GM23338 (cell line): ENCODE results near the gene OSER1. TPM values are rescaled to one million over a fixed set of nuclear protein-coding genes. Genes with fewer than 3 reads are reported as not detected.

ENCODE experiments used
- ATAC-seq: fragments of 200-7000 bp; cut with Tn5 transposase; 3 replicates; pipeline ENCODE4 v1.9.1; 2020
- DNase-seq: peaks from one replicate; pipeline ENCODE4 v3.0.0-alpha.2; 2015; ENCODE audit warnings: low spot score
- H2AFZ ChIP-seq: fragments of 200-600 bp; sonication (generic); 2 replicates; pipeline ENCODE4 v1.8.0; 2016; ENCODE audit warnings: antibody characterized with exemption, mild to moderate bottlenecking, moderate library complexity
- H3F3A ChIP-seq: fragments of 200-600 bp; sonication (generic); replicated peaks from 2 replicates; pipeline ENCODE4 v1.8.0; 2017; ENCODE audit warnings: antibody characterized with exemption, mixed run types, low read depth
- H3K27ac ChIP-seq: fragments of 200-600 bp; sonication (generic); 2 replicates; pipeline ENCODE4 v1.6.1; 2016; ENCODE audit warnings: low read depth
- H3K27me3 ChIP-seq: fragments of 200-600 bp; sonication (generic); 2 replicates; pipeline ENCODE4 v1.8.0; 2016; ENCODE audit warnings: mild to moderate bottlenecking, mixed run types, moderate library complexity; ENCODE audit not compliant: insufficient read depth
- H3K36me3 ChIP-seq: fragments of 200-600 bp; sonication (generic); 2 replicates; pipeline ENCODE4 v1.8.0; 2016; ENCODE audit warnings: mild to moderate bottlenecking; ENCODE audit not compliant: insufficient read depth
- H3K4me1 ChIP-seq: fragments of 200-600 bp; sonication (generic); 2 replicates; pipeline ENCODE4 v1.8.0; 2016; ENCODE audit warnings: mild to moderate bottlenecking, moderate library complexity; ENCODE audit not compliant: insufficient read depth
- H3K4me2 ChIP-seq: fragments of 200-600 bp; sonication (generic); 2 replicates; pipeline ENCODE4 v1.7.1; 2017; ENCODE audit warnings: mixed run types
- H3K4me3 ChIP-seq: fragments of 200-600 bp; sonication (generic); 2 replicates; pipeline ENCODE4 v1.6.1; 2016; ENCODE audit warnings: mixed run types
- H3K79me2 ChIP-seq: fragments of 200-600 bp; sonication (generic); replicated peaks from 2 replicates; pipeline ENCODE4 v1.8.0; 2017; ENCODE audit warnings: mild to moderate bottlenecking; ENCODE audit not compliant: insufficient read depth
- H3K9me2 ChIP-seq: fragments of 200-600 bp; sonication (generic); 2 replicates; pipeline ENCODE4 v1.8.0; 2017; ENCODE audit not compliant: insufficient read depth
- H4K20me1 ChIP-seq: fragments of 200-600 bp; sonication (generic); replicated peaks from 2 replicates; pipeline ENCODE4 v1.8.0; 2017; ENCODE audit warnings: mild to moderate bottlenecking; ENCODE audit not compliant: insufficient read depth
- H3K27ac Mint-ChIP-seq: 2 replicates; pipeline ENCODE4 v1.8.0; 2020; ENCODE audit warnings: inconsistent platforms, mild to moderate bottlenecking, moderate library complexity, mixed read lengths
- H3K27me3 Mint-ChIP-seq: 3 replicates; pipeline ENCODE4 v1.8.0; 2022; ENCODE audit warnings: low read depth, mild to moderate bottlenecking, moderate library complexity, mixed read lengths, inconsistent platforms; ENCODE audit not compliant: insufficient read depth, poor library complexity
- H3K36me3 Mint-ChIP-seq: 3 replicates; pipeline ENCODE4 v1.8.0; 2021; ENCODE audit warnings: low read depth, mild to moderate bottlenecking, inconsistent platforms, moderate library complexity, mixed read lengths
- H3K4me1 Mint-ChIP-seq: 3 replicates; pipeline ENCODE4 v1.8.0; 2020; ENCODE audit warnings: mild to moderate bottlenecking, inconsistent platforms, mixed read lengths
- H3K4me3 Mint-ChIP-seq: 3 replicates; pipeline ENCODE4 v1.8.0; 2021; ENCODE audit warnings: moderate library complexity, mild to moderate bottlenecking, inconsistent platforms, mixed read lengths
- H3K9me3 Mint-ChIP-seq: 3 replicates; pipeline ENCODE4 v1.8.0; 2020; ENCODE audit warnings: moderate library complexity, mild to moderate bottlenecking, inconsistent platforms, mixed read lengths
- ETS1 ChIP-seq: IDR thresholded peaks from 2 replicates; pipeline ENCODE4 v1.6.1; 2016; ENCODE audit warnings: antibody characterized with exemption
- NANOG ChIP-seq: IDR thresholded peaks from 2 replicates; pipeline ENCODE4 v1.6.1; 2016; ENCODE audit warnings: antibody characterized with exemption, borderline replicate concordance
- POLR2AphosphoS5 ChIP-seq: IDR thresholded peaks from 2 replicates; pipeline ENCODE4 v1.6.1; 2016; ENCODE audit warnings: antibody characterized with exemption, low read depth
- REST ChIP-seq: IDR thresholded peaks from one replicate; pipeline ENCODE4 v1.6.1; 2018; ENCODE audit warnings: antibody characterized with exemption; ENCODE audit not compliant: unreplicated experiment
- STAT1 ChIP-seq: IDR thresholded peaks from one replicate; pipeline ENCODE4 v1.6.1; 2016; ENCODE audit warnings: antibody characterized with exemption; ENCODE audit not compliant: unreplicated experiment
- ZNF331 ChIP-seq: fragments of 250-450 bp; sonication (Bioruptor Pico); IDR thresholded peaks from 2 replicates; pipeline ENCODE4 v1.5.0; 2020; ENCODE audit warnings: low read depth, mild to moderate bottlenecking, moderate library complexity
- ZNF462 ChIP-seq: fragments of 250-450 bp; sonication (Bioruptor Pico); IDR thresholded peaks from 2 replicates; pipeline ENCODE4 v1.5.0; 2020; ENCODE audit warnings: mild to moderate bottlenecking, moderate library complexity
- polyA plus RNA-seq: library from polyadenylated mRNA; unstranded; fragments of >200 nt; fragmentation: Nextera tagmentation; extraction: Ambion mirVana; gene quantifications from 2 replicates; pipeline ENCODE4 v1.2.1, GENCODE V29; 2016
- total RNA-seq: library from RNA; depleted of rRNA; stranded (reverse); fragments of >200 nt; shearing (Covaris generic); gene quantifications from 2 replicates; pipeline ENCODE4 v1.2.3, GENCODE V29; 2014

Gene OSER1
- total and polyA plus RNA-seq, 2 experiments from 2014 or later: 25.2 to 31.1 TPM

- Mint-ChIP-seq H3K4me3 (no peak overlapping the region), H3K27me3 (peaks cover 5% of the 10 kb centered on the region)
- TF ChIP-seq POLR2AphosphoS5 (no peak), ETS1 (no peak), REST (no peak)
Observed at GRCh38 chr20:44159125-44159524, 51.4 kb downstream of the OSER1 start.

GRCh38 chr20:44157061-44157460 is 53.5 kb downstream of the OSER1 start:
- Mint-ChIP-seq H3K4me1 (no peaks in the 10 kb centered on the region), H3K9me3 (no peaks in the 10 kb centered on the region; the same call in 2 of the 3 replicates), H3K27ac (no peak overlapping the region), H3K4me3 (no peak overlapping the region), H3K36me3 (no peaks in the 10 kb centered on the region; the same call in 2 of the 3 replicates), H3K27me3 (peaks cover 6% of the 10 kb centered on the region)
- H3K79me2 ChIP-seq: no peaks in the 10 kb centered on the region
- no peaks in the 10 kb centered on the region for H4K20me1 ChIP-seq
- H3K4me1 ChIP-seq: no peaks in the 10 kb centered on the region
- no peak overlapping the region for H2AFZ ChIP-seq
- no peaks in the 10 kb centered on the region for H3F3A ChIP-seq
- H3K4me3 ChIP-seq: no peak overlapping the region
- DNase-seq: no peak
- no peak overlapping the region for H3K27ac ChIP-seq
- peaks cover 5% of the 10 kb centered on the region; the same call in 1 of the 2 replicates for H3K9me2 ChIP-seq
- H3K4me2 ChIP-seq: no peak overlapping the region
- no peaks in the 10 kb centered on the region for H3K27me3 ChIP-seq
- no peak for ATAC-seq
- H3K36me3 ChIP-seq: no peaks in the 10 kb centered on the region
- no peak for TF ChIP-seq ETS1
- no peak for TF ChIP-seq POLR2AphosphoS5
- TF ChIP-seq NANOG: no peak
- TF ChIP-seq ZNF331: no peak
- TF ChIP-seq STAT1: no peak
- TF ChIP-seq ZNF462 (CRISPR knock-in tag): no peak

More at GRCh38 chr20:44159125-44159524, 51.4 kb downstream of the OSER1 start:
- Histone ChIP-seq H3K27me3 (no peaks in the 10 kb centered on the region), H3K4me2 (no peak overlapping the region), H3K27ac (no peak overlapping the region), H3K79me2 (no peaks in the 10 kb centered on the region), H3K4me1 (no peaks in the 10 kb centered on the region), H3F3A (no peaks in the 10 kb centered on the region), H4K20me1 (no peaks in the 10 kb centered on the region), H3K4me3 (no peak overlapping the region), H2AFZ (no peak overlapping the region), H3K36me3 (no peaks in the 10 kb centered on the region), H3K9me2 (peaks cover 5% of the 10 kb centered on the region; the same call in 1 of the 2 replicates)
- no peak for DNase-seq
- Mint-ChIP-seq H3K27ac (no peak overlapping the region), H3K36me3 (no peaks in the 10 kb centered on the region; the same call in 2 of the 3 replicates), H3K4me1 (no peaks in the 10 kb centered on the region), H3K9me3 (no peaks in the 10 kb centered on the region; the same call in 2 of the 3 replicates)
- ATAC-seq: no peak
